Testis (tissue), 3 donors: Measurements from ENCODE around the gene FOXN1. TPM values are rescaled to one million over a fixed set of nuclear protein-coding genes. Genes with fewer than 3 reads are reported as not detected.
"Not testable (repeated sequence)": the region's sequence is repeated elsewhere in the genome, so short reads cannot be mapped to it uniquely, and the experiment has no call there.

Source experiments
- DNase-seq: peaks from one replicate; pipeline ENCODE4 v3.0.0-alpha.2; 2019
- H3K27ac ChIP-seq, 2 donors: fragments of 200-600 bp; sonication (generic); one replicate each; pipeline ENCODE4 v1.5.1; 2019
- H3K27me3 ChIP-seq: fragments of 200-600 bp; sonication (generic); one replicate; pipeline ENCODE4 v1.5.1; 2019
- H3K36me3 ChIP-seq: fragments of 200-600 bp; sonication (generic); one replicate; pipeline ENCODE4 v1.5.1; 2017; ENCODE audit warnings: low read depth; ENCODE audit errors: missing control alignments
- H3K4me1 ChIP-seq: fragments of 200-600 bp; sonication (generic); one replicate; pipeline ENCODE4 v1.5.1; 2019
- H3K4me3 ChIP-seq, 2 donors: fragments of 200-600 bp; sonication (generic); one replicate each; pipeline ENCODE4 v1.5.1; 2017 to 2019
- H3K9me3 ChIP-seq: fragments of 200-600 bp; sonication (generic); one replicate; pipeline ENCODE4 v1.5.1; 2017
- CTCF ChIP-seq, 3 experiments: fragments of 450-650 bp in 2 of 3; fragments of 200-600 bp in 1 of 3; sonication (generic) in 1 of 3; IDR thresholded peaks; one replicate each; pipeline ENCODE4 v1.5.1; 2016 to 2019; ENCODE audit warnings: antibody characterized with exemption in 3 of 3, mild to moderate bottlenecking in 2 of 3, moderate library complexity in 1 of 3
- POLR2A ChIP-seq: fragments of 450-650 bp; IDR thresholded peaks from one replicate; pipeline ENCODE4 v1.6.1; 2017; ENCODE audit warnings: antibody characterized with exemption, mild to moderate bottlenecking, moderate library complexity
- WGBS, 2 donors: methylation state at CpG; one replicate each; pipeline ENCODE4 v1.1.5; 2018; 5-methylcytosine and 5-hydroxymethylcytosine counted together
- intact Hi-C: fragments of 100-400 bp; cut with DNase I; formaldehyde crosslinking; loops from one replicate; pipeline ENCODE4 v1.15.1; 2023; ENCODE audit warnings: low total_unique reads
- polyA plus RNA-seq: library from polyadenylated mRNA; stranded (reverse); fragments of 350-450 nt; fragmentation: Illumina TruSeq; extraction: RNeasy Lipid Tissue Mini Kit (QIAGEN cat#74804); gene quantifications from one replicate; pipeline ENCODE4 v1.2.3, GENCODE V29; 2014; ENCODE audit warnings: low read depth, low replicate concordance; ENCODE audit not compliant: insufficient read depth
- total RNA-seq, 2 donors: library from RNA; depleted of rRNA; stranded (reverse); fragments of >200 nt; gene quantifications; one replicate each; pipeline ENCODE4 v1.2.3, GENCODE V29; 2016

FOXN1 gene
- total and polyA plus RNA-seq, 3 donors from 2014 or later: 0.24 to 0.69 (median 0.50) TPM

GRCh38 chr17:28466521-28467048 lies 39.6 kb upstream of the FOXN1 start:
- intact Hi-C loops: no loop called here
- Histone ChIP-seq H3K4me1 (no peaks in the 10 kb centered on the region), H3K27me3 (no peaks in the 10 kb centered on the region), H3K9me3 (no peaks in the 10 kb centered on the region), H3K36me3 (no peaks in the 10 kb centered on the region), H3K4me3 (no peak overlapping the region), H3K27ac (peak overlapping the region in 1 of 2 donors; percentile 10)
- 39 to 47% methylated on average over 5 of the region's 5 CpGs for WGBS, 2 donors
- peak; percentile 25 for DNase-seq
- TF ChIP-seq POLR2A: no peak
- TF ChIP-seq CTCF (IDR thresholded peaks at IDR 0.05): no peak

- no peak overlapping the region for H3K27ac ChIP-seq
- H3K9me3 ChIP-seq: no peaks in the 10 kb centered on the region
- no peaks in the 10 kb centered on the region for H3K36me3 ChIP-seq
- no peaks in the 10 kb centered on the region for H3K4me1 ChIP-seq
- H3K4me3 ChIP-seq: no peak overlapping the region
- DNase-seq: no peak
- 85 to 86% methylated on average over 17 of the region's 17 CpGs for WGBS, 2 donors
- TF ChIP-seq POLR2A (no peak), CTCF (IDR thresholded peaks at IDR 0.05) (no peak)
- intact Hi-C loops: no loop called here
- no peaks in the 10 kb centered on the region for H3K27me3 ChIP-seq
Observed at GRCh38 chr17:28467456-28468025, 38.6 kb upstream of the FOXN1 start.

GRCh38 chr17:28468033-28468735 lies 38.0 kb upstream of the FOXN1 start:
- H3K36me3 ChIP-seq, H3K27ac ChIP-seq, H3K9me3 ChIP-seq, intact Hi-C loops, H3K27me3 ChIP-seq, H3K4me1 ChIP-seq, DNase-seq, H3K4me3 ChIP-seq: not testable (repeated sequence)
- 87 to 92% methylated on average over 19 to 20 of the region's 20 CpGs for WGBS, 2 donors

GRCh38 chr17:28468781-28469180 lies 37.4 kb upstream of the FOXN1 start:
- H3K27ac ChIP-seq: no peak overlapping the region
- no peaks in the 10 kb centered on the region for H3K27me3 ChIP-seq

More at GRCh38 chr17:28468781-28469180, 37.4 kb upstream of the FOXN1 start:
- intact Hi-C loops: no loop called here
- TF ChIP-seq CTCF (IDR thresholded peaks at IDR 0.05): no peak
- no peak for TF ChIP-seq POLR2A
- DNase-seq: no peak
- Histone ChIP-seq H3K4me1 (no peaks in the 10 kb centered on the region), H3K9me3 (no peaks in the 10 kb centered on the region), H3K36me3 (no peaks in the 10 kb centered on the region), H3K4me3 (no peak overlapping the region)
